IPS-18c (cell line): ENCODE data around the gene RAB6B.

ENCODE experiments used
- H3K4me3 ChIP-seq: 2 replicates; pipeline ENCODE4 v1.7.0; 2013; ENCODE audit warnings: low read depth, mild to moderate bottlenecking, low read length, moderate library complexity; ENCODE audit not compliant: insufficient read depth
- H3K9me3 ChIP-seq: one replicate; pipeline ENCODE4 v1.6.1; 2013; ENCODE audit warnings: mild to moderate bottlenecking, low read length, moderate library complexity; ENCODE audit not compliant: control insufficient read depth, insufficient read depth

Gene RAB6B

GRCh38 chr3:133872161-133872560, 23.5 kb downstream of the RAB6B start:
- Histone ChIP-seq H3K9me3 (no peaks in the 10 kb centered on the region), H3K4me3 (no peak overlapping the region)

- no peaks in the 10 kb centered on the region for H3K9me3 ChIP-seq
- no peak overlapping the region for H3K4me3 ChIP-seq
Measured at GRCh38 chr3:133871368-133872090, 24.2 kb downstream of the RAB6B start.

GRCh38 chr3:133870822-133871221, 24.9 kb downstream of the RAB6B start:
- H3K4me3 ChIP-seq: no peak overlapping the region
- no peaks in the 10 kb centered on the region for H3K9me3 ChIP-seq

GRCh38 chr3:133869586-133869985, 26.1 kb downstream of the RAB6B start:
- no peak overlapping the region for H3K4me3 ChIP-seq
- H3K9me3 ChIP-seq: no peaks in the 10 kb centered on the region

GRCh38 chr3:133868758-133869475, 26.8 kb downstream of the RAB6B start:
- Histone ChIP-seq H3K4me3 (no peak overlapping the region), H3K9me3 (no peaks in the 10 kb centered on the region)

- no peaks in the 10 kb centered on the region for H3K9me3 ChIP-seq
- H3K4me3 ChIP-seq: no peak overlapping the region
Measured at GRCh38 chr3:133868186-133868585, 27.5 kb downstream of the RAB6B start.

- H3K9me3 ChIP-seq: no peaks in the 10 kb centered on the region
- no peak overlapping the region for H3K4me3 ChIP-seq
Measured at GRCh38 chr3:133866141-133866540, 29.5 kb downstream of the RAB6B start.

- Histone ChIP-seq H3K4me3 (no peak overlapping the region), H3K9me3 (no peaks in the 10 kb centered on the region)
Measured at GRCh38 chr3:133865136-133865855, 30.4 kb downstream of the RAB6B start.

- no peak overlapping the region for H3K4me3 ChIP-seq
- H3K9me3 ChIP-seq: no peaks in the 10 kb centered on the region
Measured at GRCh38 chr3:133864616-133865015, 31.1 kb downstream of the RAB6B start.

- Histone ChIP-seq H3K4me3 (no peak overlapping the region), H3K9me3 (no peaks in the 10 kb centered on the region)
Measured at GRCh38 chr3:133863911-133864310, 31.8 kb downstream of the RAB6B start.

GRCh38 chr3:133862161-133862560, 33.5 kb downstream of the RAB6B start:
- Histone ChIP-seq H3K4me3 (no peak overlapping the region), H3K9me3 (no peaks in the 10 kb centered on the region)

- no peaks in the 10 kb centered on the region for H3K9me3 ChIP-seq
- H3K4me3 ChIP-seq: no peak overlapping the region
Measured at GRCh38 chr3:133860519-133860918, 35.2 kb downstream of the RAB6B start.

GRCh38 chr3:133859381-133860234, 36.1 kb downstream of the RAB6B start:
- no peaks in the 10 kb centered on the region for H3K9me3 ChIP-seq
- H3K4me3 ChIP-seq: no peak overlapping the region

- H3K4me3 ChIP-seq: no peak overlapping the region
- no peaks in the 10 kb centered on the region for H3K9me3 ChIP-seq
Measured at GRCh38 chr3:133857767-133858166, 37.9 kb downstream of the RAB6B start.

- Histone ChIP-seq H3K9me3 (no peaks in the 10 kb centered on the region), H3K4me3 (no peak overlapping the region)
Measured at GRCh38 chr3:133856316-133856715, 39.4 kb downstream of the RAB6B start.

GRCh38 chr3:133855772-133856171, 39.9 kb downstream of the RAB6B start:
- no peak overlapping the region for H3K4me3 ChIP-seq
- H3K9me3 ChIP-seq: no peaks in the 10 kb centered on the region

GRCh38 chr3:133855002-133855370, 40.7 kb downstream of the RAB6B start:
- Histone ChIP-seq H3K9me3 (no peaks in the 10 kb centered on the region), H3K4me3 (no peak overlapping the region)
